ENCODE data around the gene ASMT.

DNA sequence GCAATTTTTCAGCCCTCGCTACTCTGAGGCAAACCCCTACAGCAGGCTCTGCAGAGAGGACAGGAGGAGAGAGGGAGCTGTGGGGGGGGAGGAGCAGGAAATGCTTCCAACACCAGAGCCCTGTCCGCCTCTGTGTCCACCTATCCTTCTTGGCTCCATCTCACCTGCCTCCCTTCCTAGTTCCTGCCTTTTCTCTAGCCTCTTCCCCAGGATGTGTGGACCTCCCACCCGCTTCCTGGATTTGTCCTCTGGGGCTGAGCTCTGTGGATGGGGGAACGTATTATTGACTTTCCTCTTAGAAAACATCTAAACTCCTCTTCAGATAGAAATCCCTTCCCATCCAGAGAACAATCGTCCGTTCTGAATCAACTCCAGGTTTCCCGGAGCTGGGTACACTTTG lies 14.4 kb downstream of the ASMT start:
- TF ChIP-seq ZBTB7A (IDR thresholded peaks at IDR 0.05; ENCODE audit: low read depth) (no peak), TCF12 (IDR thresholded peaks at IDR 0.05; ENCODE audit: low read depth) (no peak), CREB1 (IDR thresholded peaks at IDR 0.05; ENCODE audit: low read depth) (no peak), CEBPB (IDR thresholded peaks at IDR 0.05) (no peak), RAD21 (IDR thresholded peaks at IDR 0.05; ENCODE audit: low read depth) (no peak), TAF1 (IDR thresholded peaks at IDR 0.05; ENCODE audit: low read depth) (no peak), TEAD4 (IDR thresholded peaks at IDR 0.05) (no peak), EGR1 (IDR thresholded peaks at IDR 0.05) (no peak), YY1 (IDR thresholded peaks at IDR 0.05; ENCODE audit: low read depth) (no peak)
- TF ChIP-seq, protein P1, sequence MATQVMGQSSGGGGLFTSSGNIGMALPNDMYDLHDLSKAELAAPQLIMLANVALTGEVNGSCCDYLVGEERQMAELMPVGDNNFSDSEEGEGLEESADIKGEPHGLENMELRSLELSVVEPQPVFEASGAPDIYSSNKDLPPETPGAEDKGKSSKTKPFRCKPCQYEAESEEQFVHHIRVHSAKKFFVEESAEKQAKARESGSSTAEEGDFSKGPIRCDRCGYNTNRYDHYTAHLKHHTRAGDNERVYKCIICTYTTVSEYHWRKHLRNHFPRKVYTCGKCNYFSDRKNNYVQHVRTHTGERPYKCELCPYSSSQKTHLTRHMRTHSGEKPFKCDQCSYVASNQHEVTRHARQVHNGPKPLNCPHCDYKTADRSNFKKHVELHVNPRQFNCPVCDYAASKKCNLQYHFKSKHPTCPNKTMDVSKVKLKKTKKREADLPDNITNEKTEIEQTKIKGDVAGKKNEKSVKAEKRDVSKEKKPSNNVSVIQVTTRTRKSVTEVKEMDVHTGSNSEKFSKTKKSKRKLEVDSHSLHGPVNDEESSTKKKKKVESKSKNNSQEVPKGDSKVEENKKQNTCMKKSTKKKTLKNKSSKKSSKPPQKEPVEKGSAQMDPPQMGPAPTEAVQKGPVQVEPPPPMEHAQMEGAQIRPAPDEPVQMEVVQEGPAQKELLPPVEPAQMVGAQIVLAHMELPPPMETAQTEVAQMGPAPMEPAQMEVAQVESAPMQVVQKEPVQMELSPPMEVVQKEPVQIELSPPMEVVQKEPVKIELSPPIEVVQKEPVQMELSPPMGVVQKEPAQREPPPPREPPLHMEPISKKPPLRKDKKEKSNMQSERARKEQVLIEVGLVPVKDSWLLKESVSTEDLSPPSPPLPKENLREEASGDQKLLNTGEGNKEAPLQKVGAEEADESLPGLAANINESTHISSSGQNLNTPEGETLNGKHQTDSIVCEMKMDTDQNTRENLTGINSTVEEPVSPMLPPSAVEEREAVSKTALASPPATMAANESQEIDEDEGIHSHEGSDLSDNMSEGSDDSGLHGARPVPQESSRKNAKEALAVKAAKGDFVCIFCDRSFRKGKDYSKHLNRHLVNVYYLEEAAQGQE (IDR thresholded peaks at IDR 0.05; ENCODE audit: low read depth): no peak
- TF ChIP-seq, protein P2, sequence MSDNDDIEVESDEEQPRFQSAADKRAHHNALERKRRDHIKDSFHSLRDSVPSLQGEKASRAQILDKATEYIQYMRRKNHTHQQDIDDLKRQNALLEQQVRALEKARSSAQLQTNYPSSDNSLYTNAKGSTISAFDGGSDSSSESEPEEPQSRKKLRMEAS (IDR thresholded peaks at IDR 0.05): no peak
